ENCODE results near the gene RYR3. TPM values are rescaled to one million over a fixed set of nuclear protein-coding genes. Genes with fewer than 3 reads are reported as not detected.

The RYR3 gene
- total and polyA plus RNA-seq, 2 of the 13 experiments (the other 11 are each of a cell fraction or from before 2014, with no cell fraction given): not detected

GRCh38 chr15:33360886-33361285 lies 50.1 kb downstream of the RYR3 start:
- ChIA-PET CTCF (ENCODE audit: low intra/inter-chr PET ratio, low total read pairs) (no interaction called here), POLR2A (no interaction called here)
- TF ChIP-seq, protein P1, sequence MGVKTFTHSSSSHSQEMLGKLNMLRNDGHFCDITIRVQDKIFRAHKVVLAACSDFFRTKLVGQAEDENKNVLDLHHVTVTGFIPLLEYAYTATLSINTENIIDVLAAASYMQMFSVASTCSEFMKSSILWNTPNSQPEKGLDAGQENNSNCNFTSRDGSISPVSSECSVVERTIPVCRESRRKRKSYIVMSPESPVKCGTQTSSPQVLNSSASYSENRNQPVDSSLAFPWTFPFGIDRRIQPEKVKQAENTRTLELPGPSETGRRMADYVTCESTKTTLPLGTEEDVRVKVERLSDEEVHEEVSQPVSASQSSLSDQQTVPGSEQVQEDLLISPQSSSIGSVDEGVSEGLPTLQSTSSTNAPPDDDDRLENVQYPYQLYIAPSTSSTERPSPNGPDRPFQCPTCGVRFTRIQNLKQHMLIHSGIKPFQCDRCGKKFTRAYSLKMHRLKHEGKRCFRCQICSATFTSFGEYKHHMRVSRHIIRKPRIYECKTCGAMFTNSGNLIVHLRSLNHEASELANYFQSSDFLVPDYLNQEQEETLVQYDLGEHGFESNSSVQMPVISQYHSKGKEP (CRISPR knock-in tag; IDR thresholded peaks at IDR 0.05): no peak
- TF ChIP-seq, protein P2, sequence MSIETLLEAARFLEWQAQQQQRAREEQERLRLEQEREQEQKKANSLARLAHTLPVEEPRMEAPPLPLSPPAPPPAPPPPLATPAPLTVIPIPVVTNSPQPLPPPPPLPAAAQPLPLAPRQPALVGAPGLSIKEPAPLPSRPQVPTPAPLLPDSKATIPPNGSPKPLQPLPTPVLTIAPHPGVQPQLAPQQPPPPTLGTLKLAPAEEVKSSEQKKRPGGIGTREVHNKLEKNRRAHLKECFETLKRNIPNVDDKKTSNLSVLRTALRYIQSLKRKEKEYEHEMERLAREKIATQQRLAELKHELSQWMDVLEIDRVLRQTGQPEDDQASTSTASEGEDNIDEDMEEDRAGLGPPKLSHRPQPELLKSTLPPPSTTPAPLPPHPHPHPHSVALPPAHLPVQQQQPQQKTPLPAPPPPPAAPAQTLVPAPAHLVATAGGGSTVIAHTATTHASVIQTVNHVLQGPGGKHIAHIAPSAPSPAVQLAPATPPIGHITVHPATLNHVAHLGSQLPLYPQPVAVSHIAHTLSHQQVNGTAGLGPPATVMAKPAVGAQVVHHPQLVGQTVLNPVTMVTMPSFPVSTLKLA (IDR thresholded peaks at IDR 0.05): peak; percentile 48
- TF ChIP-seq FOSL1 (CRISPR knock-in tag; IDR thresholded peaks at IDR 0.05; ENCODE audit: borderline replicate concordance): no peak
- TF ChIP-seq ZNF784 (CRISPR knock-in tag; IDR thresholded peaks at IDR 0.05; ENCODE audit: borderline replicate concordance): no peak
- TF ChIP-seq HOXD1 (CRISPR knock-in tag; IDR thresholded peaks at IDR 0.05): no peak
- no peak for TF ChIP-seq NRL (CRISPR knock-in tag; IDR thresholded peaks at IDR 0.05; ENCODE audit: borderline replicate concordance)
- TF ChIP-seq, protein P3, sequence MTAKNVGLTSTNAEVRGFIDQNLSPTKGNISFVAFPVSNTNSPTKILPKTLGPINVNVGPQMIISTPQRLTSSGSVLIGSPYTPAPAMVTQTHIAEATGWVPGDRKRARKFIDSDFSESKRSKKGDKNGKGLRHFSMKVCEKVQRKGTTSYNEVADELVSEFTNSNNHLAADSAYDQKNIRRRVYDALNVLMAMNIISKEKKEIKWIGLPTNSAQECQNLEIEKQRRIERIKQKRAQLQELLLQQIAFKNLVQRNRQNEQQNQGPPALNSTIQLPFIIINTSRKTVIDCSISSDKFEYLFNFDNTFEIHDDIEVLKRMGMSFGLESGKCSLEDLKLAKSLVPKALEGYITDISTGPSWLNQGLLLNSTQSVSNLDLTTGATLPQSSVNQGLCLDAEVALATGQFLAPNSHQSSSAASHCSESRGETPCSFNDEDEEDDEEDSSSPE (CRISPR knock-in tag; IDR thresholded peaks at IDR 0.05): no peak
- TF ChIP-seq ZNF570 (CRISPR knock-in tag; IDR thresholded peaks at IDR 0.05; ENCODE audit: borderline replicate concordance): no peak
- no TSS peak for BruUV-seq (replicated peaks)
- Histone ChIP-seq H3K4me1 (ENCODE audit: insufficient read depth, low read length) (no peaks in the 10 kb centered on the region), H3K27me3 (ENCODE audit: control insufficient read depth in 1 of 2, insufficient read depth in 2 of 2, low read length in 2 of 2) (no peaks in the 10 kb centered on the region), H3K79me2 (ENCODE audit: insufficient read depth, low read length) (no peaks in the 10 kb centered on the region), H3K4me3 (replicated peaks in 1 of 3; ENCODE audit: insufficient read depth in 1 of 3, low read depth in 2 of 3, low read length in 3 of 3) (no peak overlapping the region), H2AFZ (ENCODE audit: low read length) (no peak overlapping the region), H4K20me1 (ENCODE audit: insufficient read depth, low read length) (no peaks in the 10 kb centered on the region), H3K9me3 (ENCODE audit: low read length) (no peaks in the 10 kb centered on the region), H3K9ac (ENCODE audit: insufficient read depth, low read depth, low read length) (no peak overlapping the region), H3K36me3 (replicated peaks in 1 of 2; ENCODE audit: control insufficient read depth in 1 of 2, insufficient read depth in 2 of 2, low read length in 2 of 2) (no peaks in the 10 kb centered on the region), H3K27ac (ENCODE audit: extremely low read length, insufficient read depth, low read length) (no peak overlapping the region), H3K4me2 (ENCODE audit: low read depth, low read length) (no peak overlapping the region)
- ATAC-seq (no peak), DNase-seq (ENCODE audit: low spot score) (no peak), FAIRE-seq (no peak)
- in situ Hi-C loops (cut with HindIII; ENCODE audit: extremely low pct_ligation_motif_present, low pct_unique_long_range_greater_than_20kb): no loop called here
- 0% methylated on average over 1 of the region's 1 CpG for WGBS (ENCODE audit: low lambda C conversion rate)
- intact Hi-C loops (cut with micrococcal nuclease; ENCODE audit: unreplicated experiment): no loop called here

Measured in HepG2 (cell line).